Left lung (tissue), 14 donors: ENCODE data around the gene DDAH1. TPM values are rescaled to one million over a fixed set of nuclear protein-coding genes. Genes with fewer than 3 reads are reported as not detected.
"Not testable (repeated sequence)": the region's sequence is repeated elsewhere in the genome, so short reads cannot be mapped to it uniquely, and the experiment has no call there.

ENCODE experiments used
- ATAC-seq: fragments of 200-7000 bp; cut with Tn5 transposase; one replicate; pipeline ENCODE4 v1.9.1; 2020; ENCODE audit warnings: moderate library complexity
- DNase-seq, 4 donors: peaks; one replicate each; pipeline ENCODE4 v3.0.0-alpha.2; 2013 to 2020
- H3K27ac ChIP-seq, 2 donors: fragments of 200-600 bp; sonication (generic) in 1 of 2; one replicate each; pipeline versions ENCODE4 v1.5.0 to v1.8.0; 2020 to 2021
- H3K27me3 ChIP-seq, 2 donors: fragments of 200-600 bp; sonication (generic) in 1 of 2; one replicate each; pipeline versions ENCODE4 v1.5.0 to v1.8.0; 2020 to 2021
- H3K36me3 ChIP-seq, 2 donors: fragments of 200-600 bp; sonication (generic) in 1 of 2; one replicate each; pipeline versions ENCODE4 v1.5.0 to v1.8.0; 2020 to 2021
- H3K4me1 ChIP-seq, 2 donors: fragments of 200-600 bp; one replicate each; pipeline ENCODE4 v1.8.0; 2021
- H3K4me3 ChIP-seq, 2 donors: fragments of 200-600 bp; sonication (generic) in 1 of 2; one replicate each; pipeline versions ENCODE4 v1.5.0 to v1.8.0; 2020 to 2021; ENCODE audit warnings: mild to moderate bottlenecking in 1 of 2
- H3K9me3 ChIP-seq, 2 donors: fragments of 200-600 bp; sonication (generic) in 1 of 2; one replicate each; pipeline versions ENCODE4 v1.5.0 to v1.8.0; 2020 to 2021
- CTCF ChIP-seq, 2 donors: fragments of 200-600 bp; sonication (generic) in 1 of 2; IDR thresholded peaks; one replicate each; pipeline versions ENCODE4 v1.5.0 to v1.8.0; 2021; ENCODE audit warnings: antibody characterized with exemption in 2 of 2
- intact Hi-C, 2 donors: fragments of 100-400 bp; cut with DNase I; formaldehyde crosslinking; loops; one replicate each; pipeline versions ENCODE4 v1.11.2 to v1.14.2; 2022
- long read RNA-seq, 12 donors: library from polyadenylated mRNA in 2 of 12; unstranded in 2 of 12; transcript quantifications; one replicate each; pipeline ENCODE4 v2.0.0 and lab custom pipeline, GENCODE V29; 2019 to 2026
- polyA plus RNA-seq, 6 donors: library from polyadenylated mRNA; unstranded; fragments of 120-200 nt; gene quantifications; one replicate each; pipeline ENCODE4 v1.2.1, GENCODE V29; 2013; ENCODE audit not compliant: insufficient read length in 6 of 6
- total RNA-seq, 2 donors: library from RNA; stranded (reverse); fragmentation: NEBNext Ultra II Directional; extraction: Animal tissue kit (Norgen Biotek cat#: 25700); gene quantifications; one replicate each; pipeline ENCODE4 v1.2.1, GENCODE V29; 2021
- donor health status: DM: no; HTN: yes; CAD: no.
- donor health status: DM: no; HTN: no; CAD: no.

The DDAH1 gene
- total RNA-seq (100 to 1,000 TPM in 1 of 2 donors, 10 to 100 TPM in 1; 71.5 to 121 TPM), polyA plus RNA-seq (100 to 1,000 TPM in 2 of 6 donors, 10 to 100 TPM in 4; 72.0 to 103 (median 89.8) TPM)
- long read RNA-seq, donor 1, transcript DDAH1-201 (6 exons, 3,920 nt), result major isoform, 38 of 52 reads
- long read RNA-seq, donor 1, partial matches to known transcripts, result 13 of 52 reads
- long read RNA-seq, donor 1, other reads (novel, unspliced or antisense), result 0 of 52 reads
- long read RNA-seq, donor 2, transcript DDAH1-201 (6 exons, 3,920 nt), result major isoform, 26 of 31 reads
- long read RNA-seq, donor 2, partial matches to known transcripts, result 5 of 31 reads
- long read RNA-seq, donor 2, other reads (novel, unspliced or antisense), result 0 of 31 reads
- long read RNA-seq, donor 3, transcript DDAH1-201 (6 exons, 3,920 nt), result major isoform, 13 of 13 reads
- long read RNA-seq, donor 3, partial matches to known transcripts, result 0 of 13 reads
- long read RNA-seq, donor 3, other reads (novel, unspliced or antisense), result 0 of 13 reads
- long read RNA-seq, donor 4, partial matches to known transcripts, result 1 of 10 reads
- long read RNA-seq, donor 4, other reads (novel, unspliced or antisense), result 5 of 10 reads
- long read RNA-seq, donor 5, transcript DDAH1-201 (6 exons, 3,920 nt), result major isoform, 30 of 141 reads
- long read RNA-seq, donor 5, partial matches to known transcripts, result 54 of 141 reads
- long read RNA-seq, donor 5, other reads (novel, unspliced or antisense), result 56 of 141 reads
- long read RNA-seq, donor 6, transcript DDAH1-201 (6 exons, 3,920 nt), result major isoform, 19 of 19 reads
- long read RNA-seq, donor 6, partial matches to known transcripts, result 0 of 19 reads
- long read RNA-seq, donor 6, other reads (novel, unspliced or antisense), result 0 of 19 reads
- long read RNA-seq, donor 7, partial matches to known transcripts, result 0 of 4 reads
- long read RNA-seq, donor 7, other reads (novel, unspliced or antisense), result 0 of 4 reads
- long read RNA-seq, donor 8, transcript DDAH1-201 (6 exons, 3,920 nt), result major isoform, 15 of 15 reads
- long read RNA-seq, donor 8, partial matches to known transcripts, result 0 of 15 reads
- long read RNA-seq, donor 8, other reads (novel, unspliced or antisense), result 0 of 15 reads
- long read RNA-seq, donor 9, result 0 reads
- long read RNA-seq, donor 10, partial matches to known transcripts, result 1 of 3 reads
- long read RNA-seq, donor 10, other reads (novel, unspliced or antisense), result 1 of 3 reads
- long read RNA-seq, donor 11, transcript DDAH1-201 (6 exons, 3,920 nt), result major isoform, 56 of 71 reads
- long read RNA-seq, donor 11, partial matches to known transcripts, result 15 of 71 reads
- long read RNA-seq, donor 11, other reads (novel, unspliced or antisense), result 0 of 71 reads
- long read RNA-seq, donor 12, transcript DDAH1-201 (6 exons, 3,920 nt), result major isoform, 14 of 14 reads
- long read RNA-seq, donor 12, partial matches to known transcripts, result 0 of 14 reads
- long read RNA-seq, donor 12, other reads (novel, unspliced or antisense), result 0 of 14 reads

- no peaks in the 10 kb centered on the region for H3K36me3 ChIP-seq
- H3K9me3 ChIP-seq, result no peaks in the 10 kb centered on the region
- intact Hi-C loops, result no loop called here
- peaks cover 0 to 21% of the 10 kb centered on the region in 2 donors for H3K4me1 ChIP-seq
- H3K27me3 ChIP-seq, result peaks cover 0 to 28% of the 10 kb centered on the region in 2 donors
- ATAC-seq (peak; percentile 77), DNase-seq (peak; percentile 68 to 87 (median 80))
- H3K4me3 ChIP-seq, result peak within 1 kb of the TSS; percentile 58 to 68
- no peak for TF ChIP-seq CTCF (IDR thresholded peaks at IDR 0.05)
- peak within 1 kb of the TSS; percentile 80 to 82 for H3K27ac ChIP-seq
Measured at GRCh38 chr1:85465099-85465785, at the start of gene DDAH1. Gene DDAH1, minus strand, starts transcription at chr1:85465159. Its CDS starts 114 bp downstream, at chr1:85465045.

- H3K4me3 ChIP-seq, H3K36me3 ChIP-seq, ATAC-seq, H3K27me3 ChIP-seq, H3K4me1 ChIP-seq, DNase-seq, H3K9me3 ChIP-seq, H3K27ac ChIP-seq, intact Hi-C loops: not testable (repeated sequence)
Measured at GRCh38 chr1:85513998-85514397, 49.0 kb upstream of the DDAH1 start.

- Histone ChIP-seq H3K4me3 (no peak overlapping the region), H3K9me3 (no peaks in the 10 kb centered on the region), H3K27me3 (no peaks in the 10 kb centered on the region), H3K4me1 (no peaks in the 10 kb centered on the region), H3K27ac (no peak overlapping the region), H3K36me3 (no peaks in the 10 kb centered on the region)
- intact Hi-C loops, result no loop called here
- TF ChIP-seq CTCF (IDR thresholded peaks at IDR 0.05), result no peak
- DNase-seq (no peak), ATAC-seq (peak; percentile 62)
Measured at GRCh38 chr1:85504417-85504816, 39.5 kb upstream of the DDAH1 start.

GRCh38 chr1:85502625-85503083, 37.7 kb upstream of the DDAH1 start:
- no peaks in the 10 kb centered on the region for H3K27me3 ChIP-seq
- intact Hi-C loops, result no loop called here
- ATAC-seq, result peak; percentile 83
- DNase-seq, result peak in 3 of 4 donors; percentile 55 to 74 (median 60)
- no peaks in the 10 kb centered on the region for H3K9me3 ChIP-seq
- peak; percentile 27 to 28 for TF ChIP-seq CTCF (IDR thresholded peaks at IDR 0.05)
- no peak overlapping the region for H3K27ac ChIP-seq
- no peaks in the 10 kb centered on the region for H3K36me3 ChIP-seq
- no peaks in the 10 kb centered on the region for H3K4me1 ChIP-seq
- no peak overlapping the region for H3K4me3 ChIP-seq
